Hematopoietic multipotent progenitor cell treated with erythropoietin and hydrocortisone succinate and interleukin-3 and kit ligand, for 17 days (in vitro differentiated cells): ENCODE data around the gene TEP1.
A peak's percentile ranks its signal among the peaks of the same experiment; 100 is the strongest.
"Not testable (repeated sequence)": the region's sequence is repeated elsewhere in the genome, so short reads cannot be mapped to it uniquely, and the experiment has no call there.

Experiments
- DNase-seq: peaks from one replicate; pipeline ENCODE4 v3.0.0-alpha.2; 2015; ENCODE audit warnings: low spot score

Gene TEP1

DNA sequence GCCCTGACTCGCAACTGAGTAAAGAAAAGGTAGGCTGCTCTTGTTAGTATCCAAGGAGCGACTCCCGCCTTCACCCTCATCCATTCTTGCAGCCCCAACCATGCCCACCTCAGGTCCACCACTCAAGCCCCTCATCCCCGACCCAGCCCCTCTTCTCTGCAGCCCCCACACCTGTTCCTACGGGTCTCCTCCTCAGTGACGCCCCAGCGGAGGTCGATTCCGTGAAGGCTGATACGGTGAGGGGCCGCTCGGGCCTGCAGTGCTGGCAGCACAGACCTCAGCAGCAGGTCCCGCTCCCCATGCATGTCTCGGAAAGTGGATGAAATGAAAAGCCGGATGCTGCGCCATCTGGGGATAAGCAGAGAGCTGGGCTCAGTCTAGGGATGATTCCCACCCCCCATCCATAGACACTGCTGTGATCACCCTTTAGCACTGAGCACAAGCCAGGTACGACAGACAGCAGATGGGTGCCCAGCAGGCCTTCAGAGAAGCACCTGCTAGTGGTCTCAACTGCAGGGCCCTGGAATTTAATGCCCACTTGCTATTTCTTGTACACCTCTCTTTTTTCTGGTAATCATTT lies 26.9 kb downstream of the TEP1 start:
- no peak for DNase-seq

DNA sequence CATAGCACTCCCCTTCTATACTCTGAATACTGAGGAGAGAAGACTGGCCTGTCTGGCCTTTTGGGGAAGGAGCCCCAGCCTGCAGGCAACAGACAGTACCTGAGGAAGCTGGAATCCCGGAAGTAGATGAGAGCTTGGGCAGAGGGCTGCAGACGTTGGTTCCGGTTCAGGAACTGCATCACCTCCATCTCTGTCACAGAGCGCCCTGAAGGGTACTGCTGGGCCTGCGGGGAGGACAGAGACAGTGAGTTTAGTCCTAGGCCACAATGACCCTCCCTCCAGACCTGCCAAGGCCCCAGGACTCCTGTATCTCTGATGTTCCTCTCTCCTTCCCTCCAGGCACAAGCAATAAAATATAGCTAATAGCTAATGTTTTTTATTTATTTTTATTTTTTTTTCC lies 28.4 kb downstream of the TEP1 start:
- DNase-seq: no peak

DNA sequence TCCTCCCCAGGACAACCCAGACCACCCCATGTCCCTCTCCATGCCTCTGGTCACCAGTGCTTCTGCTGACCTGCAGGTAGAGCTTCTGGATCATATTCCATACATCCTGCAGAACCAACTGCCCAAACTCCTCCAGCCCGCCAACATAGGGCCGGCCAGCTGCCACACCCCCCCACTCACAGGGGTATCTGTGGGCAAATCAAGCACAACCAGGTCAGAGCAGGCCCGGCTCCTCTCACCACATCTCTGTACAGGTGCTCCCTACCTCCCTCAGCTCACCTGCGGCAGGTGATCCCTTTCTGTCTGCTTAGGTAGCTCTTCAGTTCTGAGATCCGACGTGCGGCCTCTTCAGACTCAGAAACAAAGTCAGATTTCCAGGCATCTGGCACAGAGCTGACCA lies 29.0 kb downstream of the TEP1 start:
- no peak for DNase-seq

DNA sequence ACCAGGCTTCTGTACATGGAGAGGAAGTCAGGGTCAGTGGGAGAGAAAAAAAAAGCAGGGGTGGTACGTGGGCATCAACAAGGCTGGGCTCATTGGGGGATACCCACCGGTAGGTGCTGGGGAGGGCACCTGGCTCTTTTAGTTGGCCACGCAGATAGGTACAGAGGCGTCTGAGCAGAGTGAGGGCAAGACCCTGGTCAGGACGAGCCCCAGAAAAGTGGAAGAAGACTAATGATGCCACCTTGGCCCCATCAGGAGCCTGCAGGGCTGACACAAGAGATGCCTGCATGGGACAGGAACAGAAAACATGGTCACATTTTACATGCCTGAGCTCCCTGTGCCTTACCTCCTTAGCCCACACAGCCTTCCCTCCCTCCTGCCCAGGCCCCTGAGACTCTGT lies 29.7 kb downstream of the TEP1 start:
- no peak for DNase-seq

GRCh38 chr14:20383032-20383431 lies 30.3 kb downstream of the TEP1 start:
- DNase-seq: no peak

- no peak for DNase-seq
Observed at GRCh38 chr14:20382526-20382925, 30.8 kb downstream of the TEP1 start.

- DNase-seq: no peak
Observed at GRCh38 chr14:20381341-20381740, 32.0 kb downstream of the TEP1 start.

DNA sequence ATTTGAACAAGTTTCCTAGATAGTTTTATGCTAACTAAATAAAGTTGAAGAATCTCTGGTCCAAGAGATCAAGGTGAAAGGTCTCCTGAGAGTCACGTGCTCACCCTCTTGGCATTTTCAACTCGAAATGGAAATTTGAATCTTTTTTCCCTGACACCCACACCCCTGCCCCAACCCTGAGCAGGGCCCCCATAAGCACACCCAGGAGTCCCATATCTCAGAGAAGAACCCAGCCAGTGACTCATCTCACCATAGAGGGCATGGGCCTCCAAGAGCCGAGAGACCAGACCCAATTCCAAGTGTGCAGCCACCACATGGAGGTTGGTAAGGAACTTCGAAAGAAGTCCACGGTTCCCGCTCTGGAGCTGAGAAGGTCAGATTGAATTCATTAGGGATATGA lies 32.6 kb downstream of the TEP1 start:
- DNase-seq: no peak

DNA sequence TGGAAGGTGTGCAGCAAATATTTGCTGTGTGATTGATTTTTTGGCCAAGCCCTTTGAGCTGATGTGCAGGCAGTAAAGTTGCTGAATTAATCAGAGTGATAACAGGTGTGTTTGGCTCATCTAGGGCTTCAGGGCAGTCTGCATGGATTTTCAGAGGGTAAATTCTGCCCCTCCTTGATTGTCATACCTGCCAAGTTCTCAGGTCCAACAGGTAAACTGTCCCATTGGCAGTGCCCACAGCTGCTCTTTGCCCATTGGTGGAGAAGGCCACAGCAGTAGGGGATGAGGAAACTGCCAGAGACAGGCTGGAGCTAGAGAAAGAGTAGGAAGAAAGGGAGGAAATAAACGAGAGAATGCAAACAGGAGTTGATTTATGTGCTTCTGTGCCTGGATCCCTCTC lies 33.6 kb downstream of the TEP1 start:
- no peak for DNase-seq

- DNase-seq: no peak
Observed at GRCh38 chr14:20377171-20377570, 36.1 kb downstream of the TEP1 start.

DNA sequence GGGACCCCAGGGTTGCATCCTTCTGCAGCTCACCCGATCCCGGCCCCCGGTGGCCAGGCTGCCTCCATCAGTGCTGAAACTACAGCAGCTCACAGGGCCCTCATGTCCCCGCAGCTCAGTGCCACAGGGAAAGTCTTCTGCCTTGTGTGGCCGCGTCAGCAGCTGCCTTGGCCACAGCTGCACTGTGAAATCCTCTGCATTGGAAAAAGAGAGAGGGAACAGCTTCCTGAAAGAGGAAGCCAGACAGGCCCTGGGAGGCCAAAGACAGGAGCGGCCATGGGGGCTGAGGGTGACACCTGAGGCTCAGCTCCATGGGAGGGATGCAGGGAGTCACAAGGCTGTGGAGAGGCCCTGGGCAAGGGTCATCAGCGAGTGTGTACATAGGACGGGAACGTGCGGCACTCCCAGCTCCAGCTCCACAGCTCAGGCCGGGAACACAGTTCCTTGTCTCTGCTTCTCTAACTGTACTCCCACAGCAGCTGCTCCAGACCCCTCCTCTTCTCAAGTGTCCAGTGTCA lies 37.2 kb downstream of the TEP1 start:
- no peak for DNase-seq

DNA sequence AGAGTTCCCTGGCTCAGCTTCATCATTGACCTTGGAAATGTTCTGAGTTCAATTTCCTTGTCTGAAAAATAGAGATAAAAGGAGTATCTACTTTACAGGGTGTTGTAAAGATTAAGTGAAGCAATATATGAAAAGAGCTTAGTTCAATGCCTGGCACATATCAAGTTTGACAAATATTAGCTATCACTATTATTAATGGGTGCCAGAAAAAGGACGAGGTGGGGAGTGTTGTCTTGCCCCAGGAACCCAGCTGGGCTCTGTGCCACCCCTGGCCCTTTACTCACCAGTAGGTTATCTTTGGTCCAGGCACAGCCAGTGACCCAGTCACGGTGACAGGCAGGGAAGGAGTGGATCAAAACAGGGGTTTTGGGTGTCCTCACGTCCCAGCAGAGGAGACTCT lies 37.8 kb downstream of the TEP1 start:
- DNase-seq: no peak

DNA sequence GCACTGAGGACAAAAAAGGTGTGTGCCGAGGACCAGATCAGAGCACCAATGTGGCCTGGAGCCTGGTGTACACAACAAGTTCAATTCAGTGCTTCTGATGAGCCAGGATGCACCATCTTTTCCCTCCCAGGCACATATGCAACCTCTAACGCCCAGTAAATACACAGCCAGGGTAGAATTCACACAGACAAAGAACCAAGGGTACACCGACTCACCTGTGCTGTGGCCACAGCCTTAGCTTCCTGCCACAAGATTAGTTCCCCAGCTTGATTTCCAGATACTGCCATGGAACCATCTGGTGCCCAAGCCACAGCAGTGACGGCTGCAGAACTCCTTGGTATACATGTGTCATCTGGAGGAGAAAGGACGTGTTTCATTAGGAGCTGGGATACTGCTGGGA lies 40.5 kb downstream of the TEP1 start:
- no peak for DNase-seq

DNA sequence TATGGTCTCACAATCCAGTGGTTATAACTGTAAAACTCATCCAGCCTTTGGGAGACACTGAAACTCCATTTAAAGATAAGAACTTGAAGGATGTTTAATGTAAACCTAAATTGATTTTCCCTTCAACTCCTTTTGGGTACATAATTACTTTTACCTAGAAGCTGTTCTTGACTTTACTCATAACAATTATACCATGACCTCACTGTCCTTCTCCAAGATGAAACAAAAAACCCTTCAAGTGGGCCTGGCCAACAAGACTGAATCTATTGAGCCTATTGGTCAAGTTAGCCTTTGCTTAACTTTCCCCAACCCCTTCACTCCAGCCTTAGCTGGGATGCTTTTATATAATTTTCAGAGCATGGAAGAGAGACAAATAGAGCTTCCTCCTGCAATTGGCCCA lies 47.4 kb downstream of the TEP1 start:
- DNase-seq: no peak

- not testable (repeated sequence) for DNase-seq
Observed at GRCh38 chr14:20358474-20358873, 54.8 kb downstream of the TEP1 start.

- no peak for DNase-seq
Observed at GRCh38 chr14:20356422-20356821, 56.9 kb downstream of the TEP1 start.

GRCh38 chr14:20350860-20351259 lies 62.4 kb downstream of the TEP1 start:
- DNase-seq: no peak

DNA sequence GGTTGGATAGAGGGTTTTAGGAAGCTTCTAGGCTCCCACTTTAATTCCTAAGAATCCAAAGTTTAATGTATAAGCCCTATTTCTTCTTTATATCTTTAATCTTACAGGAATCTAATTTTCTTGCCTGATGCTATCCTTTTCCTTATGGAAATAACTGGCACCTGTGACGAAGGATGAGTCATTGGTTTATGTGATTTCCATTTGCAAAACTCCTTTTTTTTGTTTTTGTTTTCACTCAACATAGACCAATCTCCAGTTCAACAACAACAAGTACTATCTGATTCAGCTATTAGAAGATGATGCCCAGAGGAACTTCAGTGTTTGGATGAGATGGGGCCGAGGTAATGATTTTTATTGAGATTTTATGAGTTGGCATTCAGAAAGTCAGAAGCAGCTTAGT lies 63.0 kb downstream of the TEP1 start:
- no peak for DNase-seq

DNA sequence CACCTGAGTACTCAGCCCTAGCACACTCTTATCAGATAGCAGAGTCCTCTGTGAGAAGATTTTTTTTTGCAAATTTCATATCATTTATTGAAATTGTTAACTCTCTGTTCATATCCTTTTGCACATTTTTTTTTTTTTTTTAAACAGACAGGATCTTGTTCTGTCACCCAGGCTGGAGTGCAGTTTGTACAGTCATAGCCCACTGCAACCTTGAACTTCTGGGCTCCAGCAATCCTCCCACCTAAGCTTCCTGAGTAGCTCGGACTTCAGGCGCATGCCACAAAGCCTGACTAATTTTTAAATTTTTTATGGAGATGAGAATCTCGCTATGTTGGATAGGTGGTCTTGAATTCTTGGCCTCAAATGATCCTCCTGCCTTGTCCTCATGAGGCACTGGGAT lies 65.6 kb downstream of the TEP1 start:
- DNase-seq: no peak

GRCh38 chr14:20346713-20347112 lies 66.6 kb downstream of the TEP1 start:
- DNase-seq: no peak

DNA sequence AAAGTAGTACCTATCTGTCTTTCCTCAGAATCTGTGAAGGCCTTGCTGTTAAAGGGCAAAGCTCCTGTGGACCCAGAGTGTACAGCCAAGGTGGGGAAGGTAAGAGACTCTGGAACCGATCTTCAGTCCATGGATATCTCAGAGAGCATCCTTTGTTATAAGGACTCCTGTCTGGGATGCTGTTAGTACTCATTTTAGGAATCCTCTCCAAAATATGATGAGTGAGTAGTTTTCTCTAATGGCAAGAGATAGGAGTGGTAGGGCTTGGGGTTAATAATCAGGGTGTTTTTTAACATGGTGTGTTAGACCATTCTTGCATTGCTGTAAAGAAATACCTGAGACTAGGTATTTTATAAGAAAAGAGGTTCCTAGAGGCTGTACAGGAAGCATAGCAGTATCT lies 67.9 kb downstream of the TEP1 start:
- no peak for DNase-seq

GRCh38 chr14:20343862-20344220 lies 69.5 kb downstream of the TEP1 start:
- no peak for DNase-seq

DNA sequence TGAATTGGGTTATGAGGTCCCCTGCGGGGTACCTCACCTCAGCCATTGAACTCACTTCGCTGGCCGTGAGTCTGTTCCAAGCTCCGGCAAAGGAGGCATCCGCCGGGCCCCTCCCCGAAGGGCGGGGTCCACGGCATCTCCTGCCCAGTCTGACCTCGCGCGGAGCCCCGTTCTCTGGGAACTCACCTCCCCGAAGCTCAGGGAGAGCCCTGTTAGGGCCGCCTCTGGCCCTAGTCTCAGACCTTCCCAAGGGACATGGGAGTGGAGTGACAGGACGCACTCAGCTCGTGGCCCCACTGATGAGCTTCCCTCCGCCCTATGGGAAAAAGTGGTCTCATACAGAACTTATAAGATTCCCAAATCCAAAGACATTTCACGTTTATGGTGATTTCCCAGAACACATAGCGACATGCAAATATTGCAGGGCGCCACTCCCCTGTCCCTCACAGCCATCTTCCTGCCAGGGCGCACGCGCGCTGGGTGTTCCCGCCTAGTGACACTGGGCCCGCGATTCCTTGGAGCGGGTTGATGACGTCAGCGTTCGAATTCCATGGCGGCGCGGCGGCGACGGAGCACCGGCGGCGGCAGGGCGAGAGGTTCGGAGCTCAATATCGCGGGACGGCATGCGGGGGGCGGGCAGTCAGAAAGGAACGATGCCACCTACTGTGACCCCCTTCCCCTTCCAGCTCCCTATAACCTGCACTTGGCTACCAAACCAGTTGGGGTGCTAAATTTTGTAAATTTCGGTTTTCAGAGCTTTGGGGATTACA lies 70.0 kb downstream of the TEP1 start, which contains the start of gene PARP2:
Gene PARP2, plus strand, starts transcription at position 544 of the 770 bp plus-strand sequence. Its CDS starts 7 bp downstream, at position 551.
- peak; percentile 95 for DNase-seq

DNA sequence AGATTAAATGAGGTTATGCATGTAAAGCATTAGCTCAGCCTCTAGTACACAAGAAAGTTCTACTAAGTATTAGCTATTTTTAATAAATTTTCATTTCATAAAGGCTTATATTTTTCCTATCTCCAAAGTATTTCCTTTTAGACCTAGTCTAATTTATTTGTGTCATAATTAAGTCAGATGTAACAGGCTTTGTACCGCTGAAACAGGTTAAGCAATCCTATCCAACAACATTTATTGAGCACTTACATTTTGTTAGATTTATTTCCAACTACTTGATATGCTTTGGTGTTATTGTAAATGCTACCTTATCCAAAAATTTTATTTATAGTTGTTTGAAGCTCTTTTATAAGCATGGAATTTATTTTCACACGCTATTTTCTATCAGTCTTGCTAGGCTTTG lies 71.7 kb downstream of the TEP1 start:
- DNase-seq: no peak
